HEK293 (cell line): ENCODE results near the gene PIK3AP1.

Experiments
- ELK4 ChIP-seq: IDR thresholded peaks from 2 replicates; pipeline ENCODE4 v1.6.1; 2011; ENCODE audit warnings: mild to moderate bottlenecking, low read depth, low read length, borderline replicate concordance
- HIC1 ChIP-seq: fragments of 450-650 bp; formaldehyde crosslinking; IDR thresholded peaks from 2 replicates; pipeline ENCODE4 v1.5.1; 2016; ENCODE audit warnings: missing biosample characterization, missing genetic modification characterization
- ZNF133 ChIP-seq: fragments of 450-650 bp; formaldehyde crosslinking; IDR thresholded peaks from 2 replicates; pipeline ENCODE4 v1.5.1; 2016; ENCODE audit warnings: missing biosample characterization, missing genetic modification characterization
- TF ChIP-seq, protein P1 (sequence below): fragments of 450-650 bp; formaldehyde crosslinking; IDR thresholded peaks from 2 replicates; pipeline ENCODE4 v1.5.1; 2016; ENCODE audit warnings: missing biosample characterization, missing genetic modification characterization
- TF ChIP-seq, protein P2 (sequence below): fragments of 450-650 bp; formaldehyde crosslinking; IDR thresholded peaks from 2 replicates; pipeline ENCODE4 v1.5.1; 2016; ENCODE audit warnings: missing biosample characterization, missing genetic modification characterization

DNA sequence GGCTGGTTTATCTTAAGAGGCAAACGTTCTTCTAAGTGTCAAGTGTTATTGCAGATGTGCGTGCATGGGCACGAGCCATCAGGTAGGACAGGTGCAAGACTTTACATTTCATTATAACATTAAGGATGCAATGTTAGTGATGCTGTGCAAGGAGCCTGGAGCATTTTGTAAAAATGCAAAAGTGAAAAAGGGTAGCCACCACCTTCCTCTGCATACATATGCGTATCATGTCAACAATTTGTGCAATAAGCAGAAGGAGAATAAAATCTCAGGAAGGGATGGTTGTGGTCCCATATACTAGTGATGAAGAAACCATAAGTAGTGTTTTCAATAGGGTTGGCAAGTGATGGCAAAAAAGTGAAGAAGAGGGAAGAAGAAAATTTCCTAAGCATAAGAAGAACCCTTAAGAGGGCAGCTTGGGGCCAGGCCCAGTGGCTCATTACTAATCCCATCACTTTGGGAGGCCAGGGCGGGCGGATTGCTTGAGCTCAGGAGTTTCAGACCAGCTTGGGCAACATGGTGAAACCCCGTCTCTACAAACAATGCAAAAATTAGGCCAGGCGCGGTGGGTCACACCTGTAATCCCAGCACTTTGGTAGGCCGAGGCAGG lies 7.5 kb downstream of the PIK3AP1 start:
- TF ChIP-seq, protein P1, sequence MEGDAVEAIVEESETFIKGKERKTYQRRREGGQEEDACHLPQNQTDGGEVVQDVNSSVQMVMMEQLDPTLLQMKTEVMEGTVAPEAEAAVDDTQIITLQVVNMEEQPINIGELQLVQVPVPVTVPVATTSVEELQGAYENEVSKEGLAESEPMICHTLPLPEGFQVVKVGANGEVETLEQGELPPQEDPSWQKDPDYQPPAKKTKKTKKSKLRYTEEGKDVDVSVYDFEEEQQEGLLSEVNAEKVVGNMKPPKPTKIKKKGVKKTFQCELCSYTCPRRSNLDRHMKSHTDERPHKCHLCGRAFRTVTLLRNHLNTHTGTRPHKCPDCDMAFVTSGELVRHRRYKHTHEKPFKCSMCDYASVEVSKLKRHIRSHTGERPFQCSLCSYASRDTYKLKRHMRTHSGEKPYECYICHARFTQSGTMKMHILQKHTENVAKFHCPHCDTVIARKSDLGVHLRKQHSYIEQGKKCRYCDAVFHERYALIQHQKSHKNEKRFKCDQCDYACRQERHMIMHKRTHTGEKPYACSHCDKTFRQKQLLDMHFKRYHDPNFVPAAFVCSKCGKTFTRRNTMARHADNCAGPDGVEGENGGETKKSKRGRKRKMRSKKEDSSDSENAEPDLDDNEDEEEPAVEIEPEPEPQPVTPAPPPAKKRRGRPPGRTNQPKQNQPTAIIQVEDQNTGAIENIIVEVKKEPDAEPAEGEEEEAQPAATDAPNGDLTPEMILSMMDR: no peak
- TF ChIP-seq HIC1 (tag by site-specific recombination): no peak
- TF ChIP-seq ZNF133 (tag by site-specific recombination): no peak
- TF ChIP-seq ELK4: no peak
- TF ChIP-seq, protein P2, sequence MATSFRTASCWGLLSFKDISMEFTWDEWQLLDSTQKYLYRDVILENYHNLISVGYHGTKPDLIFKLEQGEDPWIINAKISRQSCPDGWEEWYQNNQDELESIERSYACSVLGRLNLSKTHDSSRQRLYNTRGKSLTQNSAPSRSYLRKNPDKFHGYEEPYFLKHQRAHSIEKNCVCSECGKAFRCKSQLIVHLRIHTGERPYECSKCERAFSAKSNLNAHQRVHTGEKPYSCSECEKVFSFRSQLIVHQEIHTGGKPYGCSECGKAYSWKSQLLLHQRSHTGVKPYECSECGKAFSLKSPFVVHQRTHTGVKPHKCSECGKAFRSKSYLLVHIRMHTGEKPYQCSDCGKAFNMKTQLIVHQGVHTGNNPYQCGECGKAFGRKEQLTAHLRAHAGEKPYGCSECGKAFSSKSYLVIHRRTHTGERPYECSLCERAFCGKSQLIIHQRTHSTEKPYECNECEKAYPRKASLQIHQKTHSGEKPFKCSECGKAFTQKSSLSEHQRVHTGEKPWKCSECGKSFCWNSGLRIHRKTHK (tag by site-specific recombination): no peak
